ENCODE data around the gene PSMD5. TPM values are rescaled to one million over a fixed set of nuclear protein-coding genes. Genes with fewer than 3 reads are reported as not detected.

PSMD5 gene
- total and polyA plus RNA-seq, 7 donors, result 13.2 to 42.6 (median 28.6) TPM

DNA sequence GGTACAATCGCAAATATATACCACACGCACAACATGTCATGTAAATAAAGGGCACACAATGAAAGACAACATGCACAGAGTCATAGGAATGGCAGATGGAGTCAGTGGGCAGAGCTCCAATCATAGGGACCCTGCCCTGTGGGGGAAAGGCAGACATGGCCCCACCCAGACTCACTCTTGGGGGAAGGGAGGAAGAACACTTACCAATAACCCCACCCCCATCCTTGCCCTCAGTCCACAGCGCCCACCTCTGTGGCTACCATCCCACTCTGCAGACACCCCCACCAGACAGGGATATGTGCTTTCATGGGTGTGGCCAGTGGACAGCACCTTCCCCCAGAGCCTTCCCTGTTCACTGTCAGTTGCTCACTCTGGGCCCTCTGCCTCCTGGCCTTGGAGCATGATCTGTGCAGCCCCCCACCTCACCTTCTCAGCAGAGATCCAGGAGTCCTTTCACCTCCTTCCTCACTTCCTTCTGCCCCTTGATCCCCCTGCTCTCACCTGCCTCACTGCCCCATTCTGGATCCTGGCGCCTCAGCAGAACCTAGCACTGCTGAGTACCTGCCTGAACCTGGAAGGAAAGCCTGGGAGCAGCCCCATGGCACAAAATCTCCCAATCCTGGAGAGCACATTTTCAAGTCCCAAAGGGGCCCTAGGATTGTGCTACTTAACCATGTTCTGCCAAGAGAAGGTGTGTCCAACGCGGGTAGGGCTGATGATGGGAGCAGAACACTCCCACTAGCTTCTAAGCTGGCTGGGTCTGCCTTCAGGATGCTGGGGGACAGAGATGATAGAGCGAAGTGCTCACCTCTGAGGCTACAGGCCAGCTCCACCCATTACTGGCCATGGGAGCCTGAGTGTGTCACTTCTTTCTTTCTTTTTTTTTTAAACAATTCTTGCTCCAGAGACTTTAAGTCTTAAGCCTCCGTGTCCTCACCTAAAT is 35.7 kb upstream of the PSMD5 start:
- Histone ChIP-seq H3K4me1 (peaks cover 0 to 16% (median 14%) of the 10 kb centered on the region in 4 donors), H3K27ac (peak overlapping the region in 3 of 4 donors; percentile 96 to 99 (median 96)), H3K4me3 (peak overlapping the region in 1 of 4 donors; percentile 86), H3K9me3 (no peaks in the 10 kb centered on the region), H3K36me3 (peaks cover 0 to 11% (median 0%) of the 10 kb centered on the region in 4 donors), H3K27me3 (no peaks in the 10 kb centered on the region)
- TF ChIP-seq POLR2AphosphoS5 (IDR thresholded peaks at IDR 0.05), result no peak
- TF ChIP-seq, protein P1, sequence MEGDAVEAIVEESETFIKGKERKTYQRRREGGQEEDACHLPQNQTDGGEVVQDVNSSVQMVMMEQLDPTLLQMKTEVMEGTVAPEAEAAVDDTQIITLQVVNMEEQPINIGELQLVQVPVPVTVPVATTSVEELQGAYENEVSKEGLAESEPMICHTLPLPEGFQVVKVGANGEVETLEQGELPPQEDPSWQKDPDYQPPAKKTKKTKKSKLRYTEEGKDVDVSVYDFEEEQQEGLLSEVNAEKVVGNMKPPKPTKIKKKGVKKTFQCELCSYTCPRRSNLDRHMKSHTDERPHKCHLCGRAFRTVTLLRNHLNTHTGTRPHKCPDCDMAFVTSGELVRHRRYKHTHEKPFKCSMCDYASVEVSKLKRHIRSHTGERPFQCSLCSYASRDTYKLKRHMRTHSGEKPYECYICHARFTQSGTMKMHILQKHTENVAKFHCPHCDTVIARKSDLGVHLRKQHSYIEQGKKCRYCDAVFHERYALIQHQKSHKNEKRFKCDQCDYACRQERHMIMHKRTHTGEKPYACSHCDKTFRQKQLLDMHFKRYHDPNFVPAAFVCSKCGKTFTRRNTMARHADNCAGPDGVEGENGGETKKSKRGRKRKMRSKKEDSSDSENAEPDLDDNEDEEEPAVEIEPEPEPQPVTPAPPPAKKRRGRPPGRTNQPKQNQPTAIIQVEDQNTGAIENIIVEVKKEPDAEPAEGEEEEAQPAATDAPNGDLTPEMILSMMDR (IDR thresholded peaks at IDR 0.05), result no peak
- TF ChIP-seq EP300 (IDR thresholded peaks at IDR 0.05), result no peak
- TF ChIP-seq POLR2A (IDR thresholded peaks at IDR 0.05), result no peak
- no peak for DNase-seq
- 50 to 69% methylated on average over 8 of the region's 8 CpGs for WGBS, 2 donors
- intact Hi-C loops (cut with DNase I), result loop anchor here (10.0 kb wide), 1 partner anchor 196 kb away; the partner anchor contains the start of gene CNTRL

DNA sequence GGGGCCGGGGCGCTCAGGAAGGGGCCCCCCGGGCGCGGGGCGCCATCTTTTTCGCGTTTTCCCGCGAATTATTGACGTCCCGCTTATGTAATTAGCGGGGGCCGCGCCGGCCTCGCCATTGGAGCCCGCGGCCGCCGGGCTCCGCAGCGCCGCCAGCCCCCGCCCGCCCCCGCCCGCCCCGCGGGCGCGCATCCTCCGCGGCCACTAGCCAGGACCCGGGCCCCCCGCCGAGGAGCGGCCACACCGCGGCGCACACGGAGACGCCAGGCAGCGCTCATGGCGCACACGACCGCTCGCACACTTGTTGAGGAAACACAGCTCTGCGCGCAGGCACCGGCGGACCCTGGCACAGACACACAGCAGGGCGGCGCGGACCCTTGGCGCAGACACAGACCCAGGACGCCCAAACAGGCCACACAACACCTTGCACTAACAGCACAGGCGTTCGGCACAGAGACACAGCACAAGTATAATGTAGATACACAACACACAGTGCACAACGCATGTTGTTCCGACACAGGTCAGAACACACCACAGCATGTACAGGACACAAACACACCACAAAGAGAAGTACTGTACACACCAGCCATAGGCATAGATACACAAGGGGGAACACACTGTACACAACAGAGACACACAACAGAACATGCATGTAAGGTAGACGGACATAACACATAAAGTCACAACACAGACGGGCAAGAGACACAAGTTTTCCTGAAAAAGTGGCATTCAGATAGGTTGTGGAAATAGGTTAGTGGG is 34.7 kb upstream of the PSMD5 start:
- peaks cover 0 to 16% (median 14%) of the 10 kb centered on the region in 4 donors for H3K4me1 ChIP-seq
- intact Hi-C loops (cut with DNase I), result loop anchor here (2.0 to 10.0 kb wide), 3 partner anchors 51 to 197 kb away; partner anchors contain the start of gene CNTRL
- peaks cover 0 to 18% (median 0%) of the 10 kb centered on the region in 4 donors for H3K36me3 ChIP-seq
- H3K9me3 ChIP-seq, result no peaks in the 10 kb centered on the region
- TF ChIP-seq POLR2AphosphoS5 (IDR thresholded peaks at IDR 0.05) (peak; percentile 35 to 70 (median 54)), POLR2A (IDR thresholded peaks at IDR 0.05) (no peak), EP300 (IDR thresholded peaks at IDR 0.05) (no peak)
- TF ChIP-seq, protein P1 (IDR thresholded peaks at IDR 0.05), result no peak
- DNase-seq, result peak; percentile 84
- WGBS, 2 donors, result 1 to 2% methylated on average over 63 of the region's 63 CpGs
- H3K4me3 ChIP-seq, result peak overlapping the region; percentile 73 to 86 (median 80)
- H3K27ac ChIP-seq, result peak overlapping the region; percentile 94 to 99 (median 96)
- no peaks in the 10 kb centered on the region for H3K27me3 ChIP-seq

DNA sequence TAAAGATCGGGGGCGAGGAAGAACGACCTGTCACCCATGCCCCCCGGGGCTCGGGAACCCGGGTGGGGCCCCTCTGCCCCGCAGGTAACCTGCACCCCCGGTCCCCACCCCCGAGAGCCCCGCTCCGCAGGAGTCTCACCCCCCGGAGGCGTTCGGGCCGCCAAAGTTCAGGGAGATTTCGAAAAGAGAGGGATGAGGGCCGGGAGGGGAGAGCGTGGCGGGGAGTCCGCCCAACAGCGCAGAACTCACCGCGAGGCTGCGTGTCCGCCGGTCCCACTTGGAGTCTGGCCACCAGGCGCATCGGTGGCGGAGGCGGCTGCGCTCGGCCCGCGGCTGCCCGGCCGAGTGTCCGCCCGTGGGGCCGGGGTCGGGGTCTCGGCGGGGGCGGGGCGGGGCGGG is 34.1 kb upstream of the PSMD5 start, which contains the start of gene PHF19:
Gene PHF19 (minus strand): TSS at position 347 of the 399 bp plus-strand sequence. CDS start 2,447 bp downstream, outside the sequence.
- no peak for TF ChIP-seq EP300 (IDR thresholded peaks at IDR 0.05)
- no peak for TF ChIP-seq POLR2A (IDR thresholded peaks at IDR 0.05)
- TF ChIP-seq, protein P1 (IDR thresholded peaks at IDR 0.05), result no peak
- TF ChIP-seq POLR2AphosphoS5 (IDR thresholded peaks at IDR 0.05), result no peak
- WGBS, 2 donors, result 0 to 1% methylated on average over 45 of the region's 45 CpGs
- intact Hi-C loops (cut with DNase I), result loop anchor here (2.0 to 10.0 kb wide), 3 partner anchors 52 to 198 kb away; partner anchors contain the start of gene CNTRL

More for the DNA sequence above, 34.1 kb upstream of the PSMD5 start, which contains the start of gene PHF19:
- H3K9me3 ChIP-seq, result no peaks in the 10 kb centered on the region
- peak within 1 kb of the TSS; percentile 94 to 99 (median 96) for H3K27ac ChIP-seq
- H3K4me1 ChIP-seq, result peaks cover 0 to 16% (median 14%) of the 10 kb centered on the region in 4 donors
- peak within 1 kb of the TSS; percentile 73 to 86 (median 80) for H3K4me3 ChIP-seq
- peaks cover 0 to 23% (median 0%) of the 10 kb centered on the region in 4 donors for H3K36me3 ChIP-seq
- no peak for DNase-seq
- no peaks in the 10 kb centered on the region for H3K27me3 ChIP-seq
